Endothelial cell of umbilical vein (primary cell): Measurements from ENCODE around the gene MRPL21.

ENCODE experiments used
- CTCF ChIP-seq, 2 donors: IDR thresholded peaks; 1 replicate in 1 of 2; 2 replicates in 1 of 2; pipeline ENCODE4 v1.5.1; 2011; ENCODE audit warnings: low read length in 2 of 2, mild to moderate bottlenecking in 2 of 2, moderate library complexity in 2 of 2, control low read depth in 1 of 2, inconsistent platforms in 1 of 2, low read depth in 1 of 2; ENCODE audit not compliant: insufficient read depth in 1 of 2; ENCODE audit errors: extremely low read depth in 1 of 2
- EZH2 ChIP-seq: IDR thresholded peaks from 2 replicates; pipeline ENCODE4 v1.6.1; 2012; ENCODE audit warnings: borderline replicate concordance, low read depth, mild to moderate bottlenecking, moderate library complexity, low read length, inconsistent platforms; ENCODE audit not compliant: severe bottlenecking
- MAX ChIP-seq: IDR thresholded peaks from 2 replicates; pipeline ENCODE4 v1.6.1; 2011; ENCODE audit not compliant: insufficient read depth, insufficient read length

- TF ChIP-seq CTCF (IDR thresholded peaks at IDR 0.05; ENCODE audit: extremely low read depth in 1 of 2, insufficient read depth in 1 of 2, low read depth in 1 of 2, low read length in 2 of 2) (no peak), EZH2 (no peak), MAX (no peak)
Observed at GRCh38 chr11:68891351-68891948, 12.2 kb downstream of the MRPL21 start.
